ENCODE data around the gene SNRPD1. TPM values are rescaled to one million over a fixed set of nuclear protein-coding genes. Genes with fewer than 3 reads are reported as not detected.

SNRPD1 gene
- total RNA-seq, 2 donors from 2014 or later, result 98.9 to 114 TPM

- no peak for TF ChIP-seq CTCF (conservative IDR thresholded peaks at IDR 0.05)
- Mint-ChIP-seq H3K4me3 (no peak overlapping the region), H3K9me3 (peaks cover 3% of the 10 kb centered on the region), H3K27me3 (ENCODE audit: insufficient read depth) (no peaks in the 10 kb centered on the region), H3K4me1 (no peaks in the 10 kb centered on the region), H3K27ac (no peak overlapping the region), H3K36me3 (ENCODE audit: low read depth) (peaks cover 29% of the 10 kb centered on the region)
- no peak overlapping the region for H3K9ac ChIP-seq (ENCODE audit: extremely low read depth, low read length, poor library complexity, severe bottlenecking)
- no peaks in the 10 kb centered on the region for H3K9me3 ChIP-seq (ENCODE audit: control insufficient read depth, low read length)
- H3K4me1 ChIP-seq (ENCODE audit: control insufficient read depth, insufficient read depth, low read length), result no peaks in the 10 kb centered on the region
- H3K27me3 ChIP-seq (ENCODE audit: control insufficient read depth, insufficient read depth, low read length, poor library complexity, severe bottlenecking), result no peaks in the 10 kb centered on the region
- DNase-seq, result no peak
- H3K27ac ChIP-seq (ENCODE audit: low read depth, low read length), result no peak overlapping the region
- H3K4me3 ChIP-seq (ENCODE audit: low read length), result no peak overlapping the region
- WGBS, 2 experiments (ENCODE audit: insufficient coverage in 1 of 2, insufficient read length in 1 of 2), result 90 to 95% methylated on average over 2 to 3 of the region's 3 CpGs
- peaks cover 27% of the 10 kb centered on the region for H3K36me3 ChIP-seq (ENCODE audit: control insufficient read depth, insufficient read depth, low read length)
Measured at GRCh38 chr18:21653361-21653760, 41.2 kb downstream of the SNRPD1 start.

GRCh38 chr18:21656402-21656801 is 44.3 kb downstream of the SNRPD1 start:
- Mint-ChIP-seq H3K27me3 (ENCODE audit: insufficient read depth) (no peaks in the 10 kb centered on the region), H3K9me3 (peaks cover 3% of the 10 kb centered on the region), H3K27ac (no peak overlapping the region), H3K4me3 (no peak overlapping the region), H3K36me3 (ENCODE audit: low read depth) (peaks cover 23% of the 10 kb centered on the region), H3K4me1 (no peaks in the 10 kb centered on the region)
- Histone ChIP-seq H3K27ac (ENCODE audit: low read depth, low read length) (no peak overlapping the region), H3K9me3 (ENCODE audit: control insufficient read depth, low read length) (no peaks in the 10 kb centered on the region), H3K36me3 (ENCODE audit: control insufficient read depth, insufficient read depth, low read length) (peaks cover 22% of the 10 kb centered on the region), H3K4me3 (ENCODE audit: low read length) (no peak overlapping the region), H3K4me1 (ENCODE audit: control insufficient read depth, insufficient read depth, low read length) (no peaks in the 10 kb centered on the region), H3K27me3 (ENCODE audit: control insufficient read depth, insufficient read depth, low read length, poor library complexity, severe bottlenecking) (no peaks in the 10 kb centered on the region), H3K9ac (ENCODE audit: extremely low read depth, low read length, poor library complexity, severe bottlenecking) (no peak overlapping the region)
- no peak for TF ChIP-seq CTCF (conservative IDR thresholded peaks at IDR 0.05)
- no peak for DNase-seq

- Histone ChIP-seq H3K36me3 (ENCODE audit: control insufficient read depth, insufficient read depth, low read length) (peaks cover 31% of the 10 kb centered on the region), H3K27ac (ENCODE audit: low read depth, low read length) (no peak overlapping the region), H3K9ac (ENCODE audit: extremely low read depth, low read length, poor library complexity, severe bottlenecking) (no peak overlapping the region), H3K4me1 (ENCODE audit: control insufficient read depth, insufficient read depth, low read length) (no peaks in the 10 kb centered on the region), H3K27me3 (ENCODE audit: control insufficient read depth, insufficient read depth, low read length, poor library complexity, severe bottlenecking) (no peaks in the 10 kb centered on the region), H3K9me3 (ENCODE audit: control insufficient read depth, low read length) (no peaks in the 10 kb centered on the region), H3K4me3 (ENCODE audit: low read length) (no peak overlapping the region)
- no peak for TF ChIP-seq CTCF (conservative IDR thresholded peaks at IDR 0.05)
- Mint-ChIP-seq H3K27me3 (ENCODE audit: insufficient read depth) (no peaks in the 10 kb centered on the region), H3K9me3 (no peaks in the 10 kb centered on the region), H3K36me3 (ENCODE audit: low read depth) (peaks cover 22% of the 10 kb centered on the region), H3K4me3 (no peak overlapping the region), H3K27ac (no peak overlapping the region), H3K4me1 (no peaks in the 10 kb centered on the region)
- no CpG with 5 or more reads among the region's 2 CpGs for WGBS, 2 experiments (ENCODE audit: insufficient coverage in 1 of 2, insufficient read length in 1 of 2)
- no peak for DNase-seq
Measured at GRCh38 chr18:21660078-21660477, 48.0 kb downstream of the SNRPD1 start.
